Measurements from ENCODE around the gene RPRM. TPM values are rescaled to one million over a fixed set of nuclear protein-coding genes. Genes with fewer than 3 reads are reported as not detected.

The RPRM gene
- total and polyA plus RNA-seq, 2 experiments from 2014 or later, result 5.9 to 7.5 TPM

DNA sequence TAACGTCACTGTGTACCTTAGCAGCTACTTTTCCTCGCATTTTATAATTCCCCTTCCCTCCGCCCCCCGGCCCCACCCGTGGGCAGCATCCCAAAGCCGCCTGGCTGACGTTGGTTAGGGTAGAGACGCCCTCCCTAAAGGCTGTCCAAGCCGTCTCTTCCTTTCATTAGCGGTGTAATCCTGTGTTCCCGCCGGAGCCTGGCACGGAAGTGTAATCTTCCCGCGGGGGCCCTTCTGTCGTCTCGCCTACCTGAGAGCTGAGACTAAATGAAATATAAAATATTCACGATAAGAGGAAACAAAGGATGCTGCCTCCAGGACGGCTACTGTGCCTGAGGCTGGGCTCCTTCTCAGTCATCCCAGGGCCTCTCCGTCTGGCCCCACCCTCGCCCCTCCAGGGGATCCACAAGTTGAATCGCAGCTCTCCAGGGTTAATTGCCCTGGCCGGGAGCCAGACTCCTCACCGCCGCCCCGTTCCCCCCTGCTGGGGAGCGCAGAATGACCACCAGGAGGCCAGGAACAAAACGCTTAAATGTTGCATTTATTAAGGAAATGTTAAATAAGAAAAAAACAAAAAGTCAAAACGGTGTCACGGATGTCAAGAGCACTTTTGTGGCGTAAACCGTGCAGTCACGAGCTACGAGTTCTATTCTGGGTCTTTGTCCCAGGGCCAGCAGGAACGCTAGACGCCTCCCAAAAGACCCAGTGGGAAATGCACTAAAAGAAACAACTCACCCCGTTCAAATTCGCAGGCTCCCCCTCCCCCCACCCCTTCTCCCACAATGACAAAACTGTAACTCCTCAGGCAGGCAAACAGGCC is 1.5 kb downstream of the RPRM start:
- peaks cover 36% of the 10 kb centered on the region for H3K4me1 ChIP-seq (ENCODE audit: insufficient read depth)
- ATAC-seq (peak; percentile 50), DNase-seq (ENCODE audit: low spot score) (peak; percentile 39)
- Mint-ChIP-seq H3K27ac (peak overlapping the region; percentile 30; the same call in 1 of the 2 replicates), H3K4me3 (peak overlapping the region; percentile 73), H3K9me3 (no peaks in the 10 kb centered on the region), H3K27me3 (ENCODE audit: insufficient read depth, low read depth, poor library complexity) (peaks cover 21% of the 10 kb centered on the region), H3K4me1 (peaks cover 50% of the 10 kb centered on the region), H3K36me3 (ENCODE audit: low read depth) (no peaks in the 10 kb centered on the region)
- H3K79me2 ChIP-seq (replicated peaks; ENCODE audit: insufficient read depth), result no peaks in the 10 kb centered on the region
- H3K9me2 ChIP-seq (ENCODE audit: insufficient read depth), result no peaks in the 10 kb centered on the region
- H2AFZ ChIP-seq, result 0 out of 2 replicates have a peak overlapping the region, but pooled peaks have one; percentile 28
- H4K20me1 ChIP-seq (replicated peaks; ENCODE audit: insufficient read depth), result no peaks in the 10 kb centered on the region
- no peak overlapping the region for H3K27ac ChIP-seq (ENCODE audit: low read depth)
- peak overlapping the region; percentile 82 for H3K4me2 ChIP-seq
- H3K36me3 ChIP-seq (ENCODE audit: insufficient read depth), result no peaks in the 10 kb centered on the region
- TF ChIP-seq NANOG (IDR thresholded peaks at IDR 0.05; ENCODE audit: borderline replicate concordance) (0 out of 2 replicates have a peak, but pooled peaks have one; percentile 31), JUNB (IDR thresholded peaks at IDR 0.05; ENCODE audit: unreplicated experiment) (no peak), CREB1 (CRISPR knock-in tag; IDR thresholded peaks at IDR 0.05; ENCODE audit: low read depth) (peak; percentile 31; the same call in 1 of the 2 replicates), STAT1 (IDR thresholded peaks at IDR 0.05; ENCODE audit: unreplicated experiment) (no peak)
- TF ChIP-seq, protein P1, sequence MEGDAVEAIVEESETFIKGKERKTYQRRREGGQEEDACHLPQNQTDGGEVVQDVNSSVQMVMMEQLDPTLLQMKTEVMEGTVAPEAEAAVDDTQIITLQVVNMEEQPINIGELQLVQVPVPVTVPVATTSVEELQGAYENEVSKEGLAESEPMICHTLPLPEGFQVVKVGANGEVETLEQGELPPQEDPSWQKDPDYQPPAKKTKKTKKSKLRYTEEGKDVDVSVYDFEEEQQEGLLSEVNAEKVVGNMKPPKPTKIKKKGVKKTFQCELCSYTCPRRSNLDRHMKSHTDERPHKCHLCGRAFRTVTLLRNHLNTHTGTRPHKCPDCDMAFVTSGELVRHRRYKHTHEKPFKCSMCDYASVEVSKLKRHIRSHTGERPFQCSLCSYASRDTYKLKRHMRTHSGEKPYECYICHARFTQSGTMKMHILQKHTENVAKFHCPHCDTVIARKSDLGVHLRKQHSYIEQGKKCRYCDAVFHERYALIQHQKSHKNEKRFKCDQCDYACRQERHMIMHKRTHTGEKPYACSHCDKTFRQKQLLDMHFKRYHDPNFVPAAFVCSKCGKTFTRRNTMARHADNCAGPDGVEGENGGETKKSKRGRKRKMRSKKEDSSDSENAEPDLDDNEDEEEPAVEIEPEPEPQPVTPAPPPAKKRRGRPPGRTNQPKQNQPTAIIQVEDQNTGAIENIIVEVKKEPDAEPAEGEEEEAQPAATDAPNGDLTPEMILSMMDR (conservative IDR thresholded peaks at IDR 0.05; ENCODE audit: low read depth in 2 of 2), result peak in 1 of 2 experiments; percentile 27; a peak in 2 of 4 replicates
- TF ChIP-seq, protein P2, sequence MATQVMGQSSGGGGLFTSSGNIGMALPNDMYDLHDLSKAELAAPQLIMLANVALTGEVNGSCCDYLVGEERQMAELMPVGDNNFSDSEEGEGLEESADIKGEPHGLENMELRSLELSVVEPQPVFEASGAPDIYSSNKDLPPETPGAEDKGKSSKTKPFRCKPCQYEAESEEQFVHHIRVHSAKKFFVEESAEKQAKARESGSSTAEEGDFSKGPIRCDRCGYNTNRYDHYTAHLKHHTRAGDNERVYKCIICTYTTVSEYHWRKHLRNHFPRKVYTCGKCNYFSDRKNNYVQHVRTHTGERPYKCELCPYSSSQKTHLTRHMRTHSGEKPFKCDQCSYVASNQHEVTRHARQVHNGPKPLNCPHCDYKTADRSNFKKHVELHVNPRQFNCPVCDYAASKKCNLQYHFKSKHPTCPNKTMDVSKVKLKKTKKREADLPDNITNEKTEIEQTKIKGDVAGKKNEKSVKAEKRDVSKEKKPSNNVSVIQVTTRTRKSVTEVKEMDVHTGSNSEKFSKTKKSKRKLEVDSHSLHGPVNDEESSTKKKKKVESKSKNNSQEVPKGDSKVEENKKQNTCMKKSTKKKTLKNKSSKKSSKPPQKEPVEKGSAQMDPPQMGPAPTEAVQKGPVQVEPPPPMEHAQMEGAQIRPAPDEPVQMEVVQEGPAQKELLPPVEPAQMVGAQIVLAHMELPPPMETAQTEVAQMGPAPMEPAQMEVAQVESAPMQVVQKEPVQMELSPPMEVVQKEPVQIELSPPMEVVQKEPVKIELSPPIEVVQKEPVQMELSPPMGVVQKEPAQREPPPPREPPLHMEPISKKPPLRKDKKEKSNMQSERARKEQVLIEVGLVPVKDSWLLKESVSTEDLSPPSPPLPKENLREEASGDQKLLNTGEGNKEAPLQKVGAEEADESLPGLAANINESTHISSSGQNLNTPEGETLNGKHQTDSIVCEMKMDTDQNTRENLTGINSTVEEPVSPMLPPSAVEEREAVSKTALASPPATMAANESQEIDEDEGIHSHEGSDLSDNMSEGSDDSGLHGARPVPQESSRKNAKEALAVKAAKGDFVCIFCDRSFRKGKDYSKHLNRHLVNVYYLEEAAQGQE (IDR thresholded peaks at IDR 0.05; ENCODE audit: unreplicated experiment), result no peak
- no peaks in the 10 kb centered on the region for H3F3A ChIP-seq (replicated peaks; ENCODE audit: low read depth)
- H3K27me3 ChIP-seq (ENCODE audit: insufficient read depth), result peaks cover 15% of the 10 kb centered on the region; the same call in 1 of the 2 replicates
- H3K4me3 ChIP-seq, result peak overlapping the region; percentile 71

DNA sequence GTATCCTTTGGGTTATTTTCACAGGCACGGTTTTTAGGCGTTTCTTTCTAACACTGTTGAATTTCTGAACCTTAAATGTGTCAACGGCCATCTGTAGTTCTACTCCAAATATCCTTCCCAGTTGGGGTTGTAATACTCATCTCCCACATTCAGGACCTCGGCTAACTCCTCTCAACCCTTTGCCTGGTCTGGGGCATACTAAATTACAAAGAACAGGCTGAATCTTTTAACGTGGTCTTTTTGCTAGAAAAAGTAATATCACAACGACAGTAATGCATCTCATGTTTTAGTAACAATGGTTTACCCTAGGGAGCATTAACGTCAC is 2.1 kb downstream of the RPRM start:
- Histone ChIP-seq H3K9me2 (ENCODE audit: insufficient read depth) (no peaks in the 10 kb centered on the region), H4K20me1 (replicated peaks; ENCODE audit: insufficient read depth) (no peaks in the 10 kb centered on the region), H3K4me2 (peak overlapping the region; percentile 82), H3K4me3 (peak overlapping the region; percentile 71), H3K27ac (ENCODE audit: low read depth) (no peak overlapping the region), H3F3A (replicated peaks; ENCODE audit: low read depth) (no peaks in the 10 kb centered on the region), H3K79me2 (replicated peaks; ENCODE audit: insufficient read depth) (no peaks in the 10 kb centered on the region), H3K4me1 (ENCODE audit: insufficient read depth) (peaks cover 30% of the 10 kb centered on the region), H3K36me3 (ENCODE audit: insufficient read depth) (no peaks in the 10 kb centered on the region), H3K27me3 (ENCODE audit: insufficient read depth) (peaks cover 15% of the 10 kb centered on the region; the same call in 1 of the 2 replicates), H2AFZ (no peak overlapping the region)
- Mint-ChIP-seq H3K4me1 (peaks cover 48% of the 10 kb centered on the region), H3K27ac (no peak overlapping the region), H3K4me3 (peak overlapping the region; percentile 73), H3K27me3 (ENCODE audit: insufficient read depth, low read depth, poor library complexity) (peaks cover 21% of the 10 kb centered on the region), H3K9me3 (no peaks in the 10 kb centered on the region), H3K36me3 (ENCODE audit: low read depth) (no peaks in the 10 kb centered on the region)
- ATAC-seq (peak; percentile 9; the same call in 2 of the 3 replicates), DNase-seq (ENCODE audit: low spot score) (peak; percentile 36)
- TF ChIP-seq STAT1 (IDR thresholded peaks at IDR 0.05; ENCODE audit: unreplicated experiment), result no peak
- TF ChIP-seq, protein P2 (IDR thresholded peaks at IDR 0.05; ENCODE audit: unreplicated experiment), result peak; percentile 45
